A673 (cell line): ENCODE data around the gene CXCR5. TPM values are rescaled to one million over a fixed set of nuclear protein-coding genes. Genes with fewer than 3 reads are reported as not detected.

Experiments
- BruUV-seq: library from RNA; stranded (reverse); fragments of 400-500 nt; replicated peaks from 2 replicates; lab custom pipeline; 2021; lab: Mats Ljungman, UMichigan
- CTCF ChIA-PET: fragments of 300-600 bp; sonication (Branson Sonifier 250); formaldehyde crosslinking; loops from one replicate; lab custom pipeline; 2022; ENCODE audit warnings: antibody characterized with exemption; lab: Charles Lee
- POLR2A ChIA-PET: fragments of 300-600 bp; sonication (Branson Sonifier 250); formaldehyde crosslinking; loops from one replicate; lab custom pipeline; 2022; ENCODE audit warnings: antibody characterized with exemption; ENCODE audit not compliant: low non-redundant PET; lab: Charles Lee
- DNase-seq: peaks from one replicate; pipeline ENCODE4 v3.0.0-alpha.2; 2015; ENCODE audit warnings: low spot score
- H3K27ac ChIP-seq: fragments of 200-600 bp; sonication (generic); 2 replicates; pipeline ENCODE4 v1.5.1; 2016; ENCODE audit warnings: mixed run types, low read depth, mild to moderate bottlenecking, mixed read lengths, antibody characterized with exemption, low read length; ENCODE audit not compliant: poor library complexity, severe bottlenecking
- H3K27me3 ChIP-seq: fragments of 200-600 bp; sonication (generic); replicated peaks from 2 replicates; pipeline ENCODE4 v1.6.1; 2017; ENCODE audit warnings: mixed run types, low read depth, mild to moderate bottlenecking, mixed read lengths, antibody characterized with exemption, low read length; ENCODE audit not compliant: insufficient read depth, poor library complexity
- H3K36me3 ChIP-seq: fragments of 200-600 bp; sonication (generic); 2 replicates; pipeline ENCODE4 v1.6.1; 2016; ENCODE audit warnings: mixed run types, mild to moderate bottlenecking, mixed read lengths, antibody characterized with exemption, low read length; ENCODE audit not compliant: insufficient read depth, poor library complexity, severe bottlenecking
- H3K4me1 ChIP-seq: fragments of 200-600 bp; sonication (generic); 2 replicates; pipeline ENCODE4 v1.6.1; 2017; ENCODE audit warnings: mixed run types, mild to moderate bottlenecking, mixed read lengths, antibody characterized with exemption, low read length; ENCODE audit not compliant: insufficient read depth, poor library complexity, severe bottlenecking
- H3K4me3 ChIP-seq: fragments of 200-600 bp; sonication (generic); 2 replicates; pipeline ENCODE4 v1.5.1; 2016; ENCODE audit warnings: low read depth, mixed run types, mild to moderate bottlenecking, mixed read lengths, low read length; ENCODE audit not compliant: poor library complexity, severe bottlenecking
- H3K9me3 ChIP-seq: fragments of 200-600 bp; sonication (generic); 2 replicates; pipeline ENCODE4 v1.6.1; 2016; ENCODE audit warnings: mixed run types, low read depth, mild to moderate bottlenecking, mixed read lengths, antibody characterized with exemption, low read length; ENCODE audit not compliant: poor library complexity, severe bottlenecking
- EZH2 ChIP-seq: fragments of 200-600 bp; sonication (generic); IDR thresholded peaks from 2 replicates; pipeline ENCODE4 v1.6.1; 2017; ENCODE audit warnings: borderline replicate concordance, low read depth, mild to moderate bottlenecking, mixed read lengths, antibody characterized with exemption, low read length; ENCODE audit not compliant: poor library complexity, severe bottlenecking
- intact Hi-C: fragments of 100-400 bp; cut with micrococcal nuclease; formaldehyde crosslinking; loops from one replicate; pipeline ENCODE4 v1.10.0; 2022; ENCODE audit not compliant: unreplicated experiment
- microRNA-seq: library from miRNA; unstranded; fragments of <30 nt; microRNA quantifications from one replicate; pipeline ENCODE4 v1.2.0, GENCODE V29; 2021
- total RNA-seq: library from RNA; stranded (reverse); gene quantifications from 2 replicates; pipeline ENCODE4 v1.2.3, GENCODE V29; 2021
- TF ChIP-seq, protein P1 (sequence below): fragments of 300-800, 200-600 bp; sonication (generic); conservative IDR thresholded peaks from 2 replicates; pipeline ENCODE4 v1.5.1; 2017; ENCODE audit warnings: low read depth, mild to moderate bottlenecking, antibody characterized with exemption, low read length, moderate library complexity, mixed read lengths

CXCR5 gene
- total RNA-seq, 1 experiment from 2014 or later = not detected

DNA sequence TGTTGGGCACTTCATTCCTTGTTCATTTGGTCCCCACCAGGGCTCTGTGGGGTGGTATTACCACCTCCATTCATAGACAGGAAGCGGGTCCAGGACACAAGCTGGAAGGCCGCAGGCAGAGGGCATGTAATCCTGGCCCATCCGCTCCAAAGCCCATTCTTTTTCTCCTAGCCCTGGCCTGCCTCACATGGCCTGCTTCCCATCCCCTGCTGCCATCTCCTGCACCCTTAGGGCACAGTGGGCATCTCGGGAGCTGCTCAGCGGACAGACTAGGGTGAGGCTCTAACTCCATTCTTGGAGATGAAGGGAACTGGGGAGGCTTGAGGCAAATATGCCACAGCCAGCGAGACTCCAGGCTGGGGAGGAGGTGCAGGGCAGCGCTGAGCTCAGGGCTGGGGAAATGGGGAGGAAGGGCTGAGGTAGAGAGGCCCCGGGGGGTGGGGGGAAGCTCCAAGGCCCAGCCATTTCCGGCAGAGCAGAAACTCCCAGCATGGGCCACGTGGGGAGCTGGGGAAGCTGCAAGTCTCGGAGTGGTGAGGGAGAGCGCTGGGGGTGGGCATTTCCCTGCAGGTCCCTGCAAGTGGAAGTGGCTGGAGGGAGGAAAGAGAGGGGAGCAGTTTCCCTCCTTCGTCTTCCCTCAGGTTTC lies 56.4 kb downstream of the CXCR5 start:
- POLR2A ChIA-PET = no interaction called here
- H3K27me3 ChIP-seq = no peaks in the 10 kb centered on the region
- no peak overlapping the region for H3K4me3 ChIP-seq
- intact Hi-C loops = no loop called here
- BruUV-seq = no TSS peak
- no peak overlapping the region for H3K27ac ChIP-seq
- CTCF ChIA-PET = no interaction called here
- H3K36me3 ChIP-seq = no peaks in the 10 kb centered on the region
- peaks cover 9% of the 10 kb centered on the region for H3K4me1 ChIP-seq
- TF ChIP-seq, protein P1, sequence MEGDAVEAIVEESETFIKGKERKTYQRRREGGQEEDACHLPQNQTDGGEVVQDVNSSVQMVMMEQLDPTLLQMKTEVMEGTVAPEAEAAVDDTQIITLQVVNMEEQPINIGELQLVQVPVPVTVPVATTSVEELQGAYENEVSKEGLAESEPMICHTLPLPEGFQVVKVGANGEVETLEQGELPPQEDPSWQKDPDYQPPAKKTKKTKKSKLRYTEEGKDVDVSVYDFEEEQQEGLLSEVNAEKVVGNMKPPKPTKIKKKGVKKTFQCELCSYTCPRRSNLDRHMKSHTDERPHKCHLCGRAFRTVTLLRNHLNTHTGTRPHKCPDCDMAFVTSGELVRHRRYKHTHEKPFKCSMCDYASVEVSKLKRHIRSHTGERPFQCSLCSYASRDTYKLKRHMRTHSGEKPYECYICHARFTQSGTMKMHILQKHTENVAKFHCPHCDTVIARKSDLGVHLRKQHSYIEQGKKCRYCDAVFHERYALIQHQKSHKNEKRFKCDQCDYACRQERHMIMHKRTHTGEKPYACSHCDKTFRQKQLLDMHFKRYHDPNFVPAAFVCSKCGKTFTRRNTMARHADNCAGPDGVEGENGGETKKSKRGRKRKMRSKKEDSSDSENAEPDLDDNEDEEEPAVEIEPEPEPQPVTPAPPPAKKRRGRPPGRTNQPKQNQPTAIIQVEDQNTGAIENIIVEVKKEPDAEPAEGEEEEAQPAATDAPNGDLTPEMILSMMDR = no peak
- no peak for TF ChIP-seq EZH2
- no peaks in the 10 kb centered on the region for H3K9me3 ChIP-seq
- peak; percentile 77 for DNase-seq

DNA sequence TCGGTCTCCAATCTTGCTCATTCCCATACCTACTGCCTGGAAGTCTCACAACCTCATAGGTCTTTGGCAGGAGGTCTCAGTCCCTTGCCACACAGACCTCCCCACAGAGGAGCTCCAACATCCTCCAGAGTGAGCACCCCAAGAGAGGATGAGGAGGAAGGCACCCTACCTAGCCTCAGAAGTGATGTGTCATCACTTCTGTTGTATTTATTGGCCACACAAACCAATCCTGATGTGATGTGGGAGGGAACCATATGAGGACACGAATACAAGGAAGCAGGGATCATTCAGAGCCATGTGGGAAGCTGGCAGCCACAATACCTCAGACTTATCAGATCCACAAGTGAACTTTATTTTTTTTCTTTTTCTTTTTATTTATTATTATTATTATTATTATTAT lies 63.4 kb downstream of the CXCR5 start:
- H3K9me3 ChIP-seq = no peaks in the 10 kb centered on the region
- no peaks in the 10 kb centered on the region for H3K36me3 ChIP-seq
- DNase-seq = no peak
- H3K27ac ChIP-seq = no peak overlapping the region
- TF ChIP-seq, protein P1 = no peak
- no peak for TF ChIP-seq EZH2
- no peak overlapping the region for H3K4me3 ChIP-seq
- CTCF ChIA-PET = no interaction called here
- H3K4me1 ChIP-seq = no peaks in the 10 kb centered on the region
- no peaks in the 10 kb centered on the region for H3K27me3 ChIP-seq
- POLR2A ChIA-PET = no interaction called here
- intact Hi-C loops = no loop called here
- no TSS peak for BruUV-seq

Small RNAs within 50 kb of the gene (microRNA-seq; reads per million reads assigned to microRNA genes)
- not detected for gene MIR4492

Other genes starting within 250 kb of the CXCR5 start
- not detected in 2 replicates for gene TREH, start 204.2 kb upstream of the CXCR5 start, total RNA-seq
- 193 and 229 TPM in 2 replicates for gene DDX6, start 92.7 kb upstream of the CXCR5 start, total RNA-seq
- gene BCL9L, start 42.0 kb downstream of the CXCR5 start, total RNA-seq = 49.9 and 64.0 TPM in 2 replicates
- gene UPK2, start 72.4 kb downstream of the CXCR5 start, total RNA-seq = not detected in 2 replicates
- not detected in 2 replicates for gene FOXR1, start 87.9 kb downstream of the CXCR5 start, total RNA-seq
- gene CENATAC, start 114.2 kb downstream of the CXCR5 start, total RNA-seq = 56.7 and 57.4 TPM in 2 replicates
- 1,091 and 1,176 TPM in 2 replicates for gene RPS25, start 134.5 kb downstream of the CXCR5 start, total RNA-seq
- gene TRAPPC4, start 134.9 kb downstream of the CXCR5 start, total RNA-seq = 73.0 and 81.2 TPM in 2 replicates
- gene SLC37A4, start 147.0 kb downstream of the CXCR5 start, total RNA-seq = 49.3 and 54.6 TPM in 2 replicates
- 315 and 328 TPM in 2 replicates for gene HYOU1, start 173.3 kb downstream of the CXCR5 start, total RNA-seq
- 26.7 and 32.4 TPM in 2 replicates for gene VPS11, start 183.9 kb downstream of the CXCR5 start, total RNA-seq
- 72.5 and 80.6 TPM in 2 replicates for gene HMBS, start 201.0 kb downstream of the CXCR5 start, total RNA-seq
- gene DPAGT1, start 218.0 kb downstream of the CXCR5 start, total RNA-seq = 102 and 115 TPM in 2 replicates
- 17.1 and 17.8 TPM in 2 replicates for gene C2CD2L, start 223.5 kb downstream of the CXCR5 start, total RNA-seq
- 31.7 and 31.9 TPM in 2 replicates for gene HINFP, start 237.7 kb downstream of the CXCR5 start, total RNA-seq